Measurements from ENCODE around the gene GLRA1.

GLRA1 gene

DNA sequence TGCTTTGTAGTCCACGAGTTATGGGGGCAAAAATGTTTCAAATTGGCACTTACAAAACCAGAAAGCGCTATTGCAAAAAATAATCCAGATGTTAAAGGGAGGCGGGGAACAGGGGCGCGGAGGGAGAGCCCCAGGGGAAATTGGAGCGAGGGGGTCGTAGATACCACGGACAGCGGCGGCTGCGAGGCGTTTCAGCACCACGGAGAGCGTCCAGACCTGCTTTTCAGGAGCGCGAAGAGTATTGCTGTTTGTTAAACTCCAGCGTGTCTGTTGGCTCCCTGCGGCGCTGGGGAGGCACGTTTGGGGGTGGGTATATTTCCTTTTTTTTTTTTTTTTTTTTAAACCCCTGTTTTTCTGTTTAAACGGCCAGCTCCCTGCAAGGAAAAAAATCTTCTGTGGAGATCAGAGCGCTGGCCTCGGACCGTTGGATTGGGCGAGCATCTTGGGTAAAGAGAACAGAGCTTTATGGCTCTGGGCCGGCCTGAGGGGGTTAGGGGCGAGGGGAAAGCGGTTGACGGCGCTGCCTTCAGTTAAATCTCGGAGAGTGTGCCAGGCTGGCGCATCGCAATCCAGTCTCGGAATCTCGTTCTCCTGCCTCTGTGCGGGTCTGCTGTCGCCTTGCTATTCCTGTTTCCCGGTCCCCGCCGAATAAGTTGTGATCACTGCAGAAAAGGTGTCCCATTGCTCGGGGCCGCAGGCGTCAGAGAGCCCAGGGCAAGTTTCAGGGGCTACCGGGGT, at the start of gene GLRA1:
Gene GLRA1 (minus strand): TSS at position 288 of the 738 bp plus-strand sequence. CDS start 302 bp downstream, outside the sequence.
- DNase-seq (ENCODE audit: low read depth in 2 of 2): peak in 1 of 2 donors; percentile 12

DNA sequence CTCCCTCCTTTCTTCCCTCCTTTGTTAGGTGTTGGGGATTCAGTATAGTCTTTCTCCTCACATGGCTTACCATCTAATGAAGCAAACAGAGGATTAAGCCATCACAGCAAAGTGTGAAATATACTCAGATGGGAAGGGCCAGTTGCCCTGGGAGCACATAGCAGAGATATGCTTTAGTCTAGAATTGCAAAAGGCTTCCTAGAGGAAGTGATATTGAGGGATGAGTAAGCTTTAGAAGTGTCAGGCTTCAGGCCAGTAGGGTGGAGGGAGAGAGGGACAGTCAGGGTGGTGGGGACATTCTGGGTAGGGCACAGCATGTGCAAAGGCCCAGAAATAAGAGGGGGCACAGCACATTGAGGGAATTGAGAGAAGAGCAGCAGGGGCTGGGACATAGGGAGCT, 46.2 kb upstream of the GLRA1 start:
- no peak for DNase-seq (ENCODE audit: low read depth in 2 of 2)

DNA sequence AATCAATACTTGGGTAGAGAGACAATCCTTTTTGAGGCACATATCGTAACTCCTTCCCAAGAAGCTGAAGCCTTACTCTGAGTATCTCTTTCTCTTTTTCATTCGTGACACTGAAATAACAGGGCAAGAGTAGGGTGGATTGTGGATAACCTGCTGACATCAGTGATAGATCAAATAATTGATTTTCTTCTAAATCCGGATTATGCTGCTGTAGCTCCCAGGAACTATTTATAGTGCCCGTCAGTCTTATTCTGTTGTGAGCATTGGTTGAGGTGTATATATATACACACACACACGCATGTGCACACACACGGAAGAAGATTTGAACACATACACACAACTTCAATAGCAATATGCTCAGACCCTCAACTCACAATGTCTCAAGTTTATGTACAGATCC, 43.2 kb upstream of the GLRA1 start:
- DNase-seq (ENCODE audit: low read depth in 2 of 2): no peak

DNA sequence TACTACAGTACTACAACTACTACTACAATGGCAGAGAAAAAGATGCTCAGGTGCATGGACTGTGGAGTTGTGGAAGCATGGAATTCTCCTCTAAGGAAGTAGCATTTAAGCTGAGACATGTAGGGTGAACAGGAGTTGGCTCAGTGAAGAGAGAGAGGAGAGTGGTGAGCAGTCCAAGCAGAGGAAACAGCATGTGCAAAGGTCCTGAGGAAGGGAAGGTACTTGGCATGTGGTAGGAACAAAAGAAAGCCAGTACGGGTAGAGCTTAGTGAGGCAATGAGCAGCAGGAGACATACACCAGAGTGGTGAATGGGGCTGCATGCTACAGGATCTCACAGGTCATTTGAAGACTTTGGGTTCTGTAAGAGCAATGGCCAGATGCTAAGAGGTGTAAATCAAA, 41.4 kb upstream of the GLRA1 start:
- no peak for DNase-seq (ENCODE audit: low read depth in 2 of 2)

DNA sequence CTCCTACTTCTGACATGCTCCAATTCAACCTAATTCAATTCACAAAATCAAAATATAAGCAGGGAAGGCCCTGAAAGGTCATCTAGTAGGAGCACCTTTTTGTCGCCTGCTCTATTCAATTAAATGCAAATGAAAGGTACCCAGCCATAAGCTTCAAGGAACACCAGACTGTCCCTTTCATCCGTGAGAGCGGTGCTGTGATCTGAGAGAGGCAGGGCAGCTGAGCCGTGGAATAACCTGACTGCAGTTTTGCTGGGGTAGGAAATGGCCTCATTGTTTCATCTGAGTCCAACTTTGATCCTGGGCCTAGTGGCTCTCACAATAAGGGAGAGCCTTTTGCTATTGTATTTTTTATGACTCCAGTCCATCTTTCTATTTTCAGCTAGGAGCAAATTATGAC, 39.8 kb upstream of the GLRA1 start:
- DNase-seq (ENCODE audit: low read depth in 2 of 2): no peak

DNA sequence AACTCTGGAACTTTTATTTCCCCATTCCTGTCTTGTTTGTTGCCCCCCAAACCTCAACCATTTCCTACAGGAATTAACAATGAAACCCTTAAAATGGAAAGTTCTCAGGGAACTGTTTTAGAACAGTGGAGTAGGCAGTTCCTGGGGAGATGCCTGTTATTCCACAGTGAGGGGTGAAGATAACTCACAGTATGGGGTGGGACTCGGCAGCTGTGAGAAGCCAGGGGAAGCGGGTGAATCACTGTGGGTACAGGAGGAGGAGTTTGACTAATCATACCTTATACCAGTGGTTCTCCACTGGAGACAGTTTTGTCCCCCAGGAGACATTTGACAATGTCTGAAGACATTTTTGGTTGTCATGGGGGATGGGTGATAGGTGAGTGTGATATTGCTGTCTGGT, 36.9 kb upstream of the GLRA1 start:
- no peak for DNase-seq (ENCODE audit: low read depth in 2 of 2)

DNA sequence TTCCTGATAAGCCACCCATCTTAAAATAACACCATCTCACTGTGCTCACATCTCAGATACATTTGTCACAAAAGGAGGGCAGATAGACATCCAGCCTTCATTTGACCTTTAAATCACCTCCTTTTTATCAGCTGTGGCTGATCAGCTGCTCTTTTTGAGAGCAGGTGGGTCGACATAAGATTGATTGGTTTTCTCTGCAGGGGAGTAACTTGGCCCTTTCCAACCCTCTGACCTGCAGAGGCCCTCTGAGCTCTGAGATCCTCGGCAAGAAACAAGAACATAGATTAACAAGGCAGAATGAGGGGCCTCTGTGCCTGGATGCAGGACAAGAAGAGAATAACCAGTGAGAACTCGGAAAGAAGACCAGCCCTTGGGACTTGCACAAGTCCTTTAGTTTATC, 33.5 kb upstream of the GLRA1 start:
- DNase-seq (ENCODE audit: low read depth in 2 of 2): no peak

DNA sequence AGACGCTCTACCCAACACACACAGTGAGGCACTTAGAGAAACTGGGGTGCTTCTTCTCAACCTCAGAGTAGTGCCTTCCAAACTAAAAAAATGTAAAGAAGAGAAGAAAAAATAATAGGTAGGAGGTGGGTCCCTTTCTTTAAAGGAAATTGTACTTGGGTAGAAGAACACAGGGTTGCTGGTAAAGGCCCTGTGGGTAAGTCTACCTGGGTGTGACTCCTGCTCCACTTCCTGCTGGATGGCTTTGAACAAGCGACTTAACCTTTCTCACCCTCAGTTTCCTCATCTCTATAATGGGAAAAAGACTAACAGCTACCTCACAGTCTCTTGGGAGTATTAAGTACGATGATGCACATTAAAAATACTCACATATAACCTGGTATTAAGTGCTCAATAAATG, 32.1 kb upstream of the GLRA1 start:
- DNase-seq (ENCODE audit: low read depth in 2 of 2): no peak

DNA sequence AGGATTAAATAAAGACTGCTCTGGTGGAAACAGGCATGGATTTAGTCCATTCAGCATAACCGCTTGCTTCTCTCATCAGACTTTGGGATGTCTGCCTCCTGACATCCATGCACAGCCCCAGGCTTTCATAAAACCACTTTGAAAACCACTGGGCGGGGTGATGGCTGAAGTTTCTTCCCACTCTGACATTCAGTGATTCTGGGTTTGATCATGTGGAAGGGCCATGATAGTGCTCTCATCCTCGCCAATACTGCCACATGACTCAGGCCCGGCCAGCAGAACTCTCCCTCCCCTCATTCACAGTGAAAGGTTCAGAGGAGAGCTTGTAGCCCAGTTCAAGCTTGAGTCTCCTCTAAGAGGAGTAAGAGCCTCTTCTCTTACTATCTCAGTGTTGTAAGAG, 29.6 kb upstream of the GLRA1 start:
- no peak for DNase-seq (ENCODE audit: low read depth in 2 of 2)

DNA sequence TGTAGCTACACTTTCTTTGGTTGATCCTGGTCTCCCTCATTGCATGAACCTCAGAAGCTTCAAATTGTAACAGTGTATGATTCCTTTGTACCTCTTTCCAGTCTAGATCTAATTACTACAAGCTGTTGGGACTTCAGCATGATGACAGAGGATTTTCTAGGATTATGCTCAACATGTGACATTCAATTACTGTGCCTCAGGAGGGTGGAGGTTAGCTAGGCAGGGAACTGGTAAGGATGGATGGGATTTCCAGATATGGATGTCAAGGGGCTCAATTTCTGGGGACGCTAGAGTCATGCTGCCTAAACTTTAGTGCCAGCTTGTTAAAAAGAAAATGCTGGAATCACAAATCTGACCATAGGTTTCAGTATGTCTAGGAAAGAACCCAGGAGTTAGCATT, 29.2 kb upstream of the GLRA1 start:
- DNase-seq (ENCODE audit: low read depth in 2 of 2): no peak

DNA sequence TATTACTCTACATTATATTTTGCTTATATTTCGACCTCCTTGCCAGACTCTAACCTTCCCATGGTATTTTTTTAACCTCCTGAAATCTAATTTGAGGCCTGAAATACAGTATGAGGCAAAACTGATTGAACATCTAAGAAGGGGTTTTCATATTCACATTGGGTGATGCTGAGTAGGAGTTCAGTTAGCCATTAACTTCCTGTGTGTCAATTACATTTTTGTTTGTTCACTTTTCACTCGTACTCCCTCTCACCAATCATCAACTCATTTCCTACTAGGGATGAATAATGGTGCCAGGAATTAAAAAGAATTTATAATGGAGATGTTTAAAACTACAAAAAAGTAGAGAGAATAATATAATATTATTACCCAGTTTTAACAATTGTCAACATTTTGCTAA, 27.6 kb upstream of the GLRA1 start:
- DNase-seq (ENCODE audit: low read depth in 2 of 2): no peak

DNA sequence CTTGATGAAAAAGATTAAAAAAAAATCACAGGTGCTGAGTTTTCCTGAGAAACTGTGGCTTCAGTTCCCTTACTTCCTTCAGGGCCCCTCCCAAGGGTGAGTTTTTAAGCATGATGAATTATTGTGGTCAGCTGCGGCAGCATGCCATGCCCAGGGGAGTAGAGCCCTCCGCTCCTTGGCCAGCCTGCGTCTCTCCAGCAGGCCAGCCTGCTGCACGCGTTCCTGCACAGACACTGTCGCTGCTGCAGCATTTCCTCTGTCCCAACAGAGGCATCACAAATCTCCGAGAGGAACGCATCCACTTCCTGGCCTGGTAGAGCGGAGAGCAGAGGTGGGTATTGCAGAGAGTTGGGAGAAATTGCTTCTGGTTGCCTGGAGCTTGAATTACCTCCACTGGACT, 26.1 kb upstream of the GLRA1 start:
- no peak for DNase-seq (ENCODE audit: low read depth in 2 of 2)

DNA sequence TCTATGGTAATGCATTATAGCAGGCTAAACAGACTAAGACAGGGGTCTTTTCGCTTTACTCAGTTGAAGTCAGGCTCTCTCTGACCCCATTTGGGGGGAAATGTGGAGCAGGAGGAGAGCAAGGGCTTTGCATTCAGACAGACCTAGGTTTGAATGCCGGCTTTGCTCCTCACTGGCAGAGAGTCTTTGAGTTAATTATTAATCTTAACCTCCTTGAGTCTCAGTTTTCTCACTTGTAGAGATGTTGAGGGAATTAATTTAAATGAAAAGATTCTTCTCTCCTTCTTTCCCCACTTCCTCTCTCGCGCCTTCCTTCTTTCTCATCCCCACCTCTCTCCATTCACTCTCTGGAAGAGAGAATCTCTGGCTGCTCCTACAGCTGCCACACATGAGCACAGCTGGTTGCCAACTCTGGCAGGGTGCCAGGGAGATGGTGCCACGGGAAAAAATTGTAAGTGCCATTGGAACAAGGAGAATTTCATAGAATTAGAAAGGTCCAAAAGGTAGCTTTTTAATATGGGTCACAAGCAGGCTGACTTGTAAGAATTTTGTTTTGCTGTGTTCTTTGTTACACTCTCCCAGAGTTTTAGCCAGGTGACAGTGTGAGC, 25.2 kb upstream of the GLRA1 start:
- no peak for DNase-seq (ENCODE audit: low read depth in 2 of 2)

DNA sequence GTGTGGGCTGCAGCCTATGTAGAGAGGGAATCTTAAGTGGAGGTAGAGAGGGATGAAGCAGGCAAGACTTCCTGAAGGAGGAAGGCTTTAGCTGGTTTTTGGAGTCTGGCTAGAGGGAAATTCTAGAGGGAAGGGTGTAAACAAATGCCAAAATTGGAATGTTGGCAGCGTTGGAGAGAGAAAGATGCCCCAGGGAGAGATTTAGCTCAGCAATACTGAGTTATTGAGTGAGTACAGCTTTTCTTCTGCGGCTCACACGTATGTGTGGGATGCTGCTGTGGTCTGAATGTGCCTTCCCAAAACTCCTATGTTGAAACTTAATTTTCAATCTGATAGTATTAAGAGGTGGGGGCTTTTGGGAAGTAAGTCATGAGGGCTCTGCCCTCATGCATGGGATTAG, 24.5 kb upstream of the GLRA1 start:
- no peak for DNase-seq (ENCODE audit: low read depth in 2 of 2)

DNA sequence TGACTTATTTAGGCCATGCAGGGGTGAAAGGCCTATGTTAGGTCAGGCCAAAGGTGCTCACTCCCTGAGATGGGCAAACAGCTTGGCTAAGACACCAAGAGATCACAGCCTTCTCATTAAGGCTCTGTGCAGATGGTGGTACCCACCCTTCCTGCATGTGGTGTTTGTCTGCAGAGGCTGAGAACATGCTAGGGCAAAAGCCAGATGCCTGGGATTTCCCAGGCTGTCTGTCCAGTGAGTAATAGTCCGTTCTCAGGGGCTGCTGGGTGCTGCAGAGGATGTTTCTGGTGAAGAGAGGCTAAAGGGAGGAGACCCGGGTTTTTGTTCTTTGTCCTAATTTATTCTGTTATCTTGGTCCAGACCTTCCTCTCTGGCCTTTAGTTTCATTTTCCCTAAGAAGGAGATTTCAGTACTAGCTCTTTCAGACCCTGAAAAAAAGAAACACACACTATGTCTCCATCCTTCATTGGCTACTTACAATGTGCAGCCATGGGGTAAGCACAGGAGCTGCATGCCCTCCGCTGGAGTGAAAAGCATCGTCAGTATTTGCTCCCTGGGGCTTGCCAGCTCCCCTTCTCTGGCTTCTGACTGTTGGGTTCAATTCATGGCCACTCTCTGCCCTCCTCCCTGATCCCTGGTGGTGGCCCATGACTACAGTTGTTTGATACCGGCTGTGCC, 23.4 kb upstream of the GLRA1 start:
- DNase-seq (ENCODE audit: low read depth in 2 of 2): no peak

DNA sequence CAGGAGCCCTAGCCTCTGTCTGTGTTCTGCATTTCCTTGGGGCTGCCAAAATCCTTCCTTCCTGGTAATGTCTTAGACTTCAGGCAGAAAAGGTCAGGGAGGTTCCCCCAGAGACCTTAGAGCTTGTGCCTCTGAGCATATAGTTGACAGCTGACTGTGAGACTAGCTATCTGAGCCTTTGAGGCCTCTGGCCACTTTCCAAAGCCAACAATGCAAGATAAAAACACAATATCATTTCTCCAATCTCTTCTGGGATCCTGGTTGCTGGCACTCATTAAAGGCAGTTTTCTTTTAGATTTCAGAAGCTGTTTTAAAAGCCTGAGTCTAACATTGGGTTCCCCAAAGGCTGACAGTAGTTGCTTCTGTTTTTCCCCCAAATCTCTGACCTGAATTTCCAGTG, 13.2 kb upstream of the GLRA1 start:
- DNase-seq (ENCODE audit: low read depth in 2 of 2): no peak

DNA sequence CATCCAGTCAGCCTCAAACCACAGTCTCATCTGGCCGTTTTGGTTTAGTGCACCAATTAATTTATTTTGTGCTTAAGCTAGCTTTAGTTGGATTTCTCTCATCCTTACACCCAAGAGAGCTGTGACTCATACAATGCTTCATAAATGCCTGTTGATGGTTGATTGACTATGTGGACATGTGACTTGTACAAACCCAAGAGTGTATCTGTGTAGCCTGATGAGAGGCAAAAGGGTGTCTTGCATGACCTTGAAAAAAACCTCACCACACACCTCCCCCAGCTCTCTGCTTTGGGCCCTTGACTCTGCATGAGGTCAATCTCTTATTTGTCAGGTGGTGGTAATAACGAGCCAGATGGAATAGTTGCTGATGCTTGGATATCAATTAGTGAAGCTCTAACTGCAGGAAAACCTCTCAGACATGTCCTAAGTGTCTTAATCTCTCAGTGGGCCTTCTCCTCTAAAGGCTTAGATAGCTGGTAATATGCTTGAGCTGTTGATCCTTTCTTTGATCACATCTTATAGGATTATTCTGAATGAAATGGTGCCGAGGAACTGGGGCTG, 10.6 kb upstream of the GLRA1 start:
- no peak for DNase-seq (ENCODE audit: low read depth in 2 of 2)

DNA sequence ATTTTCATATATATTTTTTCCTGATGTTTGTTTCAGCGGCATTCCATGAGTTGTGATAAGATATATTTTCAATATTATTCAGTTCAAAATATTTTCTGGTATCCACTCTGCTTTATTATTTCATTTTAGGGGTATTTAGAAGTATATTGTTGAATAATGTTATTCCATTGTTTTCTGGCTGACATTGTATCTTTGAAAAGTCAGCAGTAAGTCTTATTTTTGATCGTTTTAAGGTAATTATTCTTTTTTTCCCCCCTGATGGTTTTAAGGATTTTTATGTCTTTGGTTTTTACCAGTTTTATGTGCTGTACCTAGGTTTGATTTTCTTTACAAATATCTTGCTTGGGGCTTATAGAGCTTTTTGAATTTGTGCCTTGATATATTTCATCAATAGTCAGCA, 6.6 kb upstream of the GLRA1 start:
- DNase-seq (ENCODE audit: low read depth in 2 of 2): no peak

DNA sequence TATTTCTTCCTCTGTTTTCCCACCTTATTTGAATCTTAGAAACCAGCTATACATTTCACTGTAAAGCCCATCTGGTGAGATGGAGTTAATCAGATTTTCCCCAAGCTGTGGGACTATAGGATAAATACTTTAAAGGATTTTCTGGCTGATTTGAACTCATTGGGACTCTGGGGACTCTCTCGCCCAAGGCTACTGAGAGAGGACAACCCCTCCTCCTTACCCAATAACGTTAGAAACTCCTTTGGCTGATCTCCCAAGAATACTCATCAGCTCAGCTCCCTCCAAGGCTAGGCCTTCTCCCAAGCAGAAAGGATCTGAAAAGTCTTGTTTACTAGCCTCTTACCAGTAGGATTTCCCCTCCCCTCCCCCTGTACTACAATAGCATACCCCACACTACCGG, 1.5 kb upstream of the GLRA1 start:
- no peak for DNase-seq (ENCODE audit: low read depth in 2 of 2)

DNA sequence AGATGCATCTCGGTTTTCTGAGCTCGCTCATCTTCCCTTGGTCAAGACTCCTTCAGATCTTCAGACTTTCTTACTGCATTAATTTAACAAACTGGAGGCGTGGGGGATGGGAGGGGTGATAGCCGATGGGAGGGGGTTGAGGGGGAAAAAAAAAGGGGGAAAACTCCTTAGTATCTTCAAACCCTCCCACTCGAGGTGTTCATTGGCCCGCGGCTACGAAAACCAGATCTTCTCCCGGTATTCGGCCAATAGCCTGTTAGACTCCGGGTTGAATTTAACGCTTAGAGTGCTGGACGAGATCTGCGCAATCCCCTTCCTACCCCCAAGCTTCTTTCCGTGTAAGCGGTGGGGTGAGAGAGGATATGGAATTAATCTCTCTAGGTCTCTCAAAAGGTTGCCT, 689 bp upstream of the GLRA1 start:
- no peak for DNase-seq (ENCODE audit: low read depth in 2 of 2)

DNA sequence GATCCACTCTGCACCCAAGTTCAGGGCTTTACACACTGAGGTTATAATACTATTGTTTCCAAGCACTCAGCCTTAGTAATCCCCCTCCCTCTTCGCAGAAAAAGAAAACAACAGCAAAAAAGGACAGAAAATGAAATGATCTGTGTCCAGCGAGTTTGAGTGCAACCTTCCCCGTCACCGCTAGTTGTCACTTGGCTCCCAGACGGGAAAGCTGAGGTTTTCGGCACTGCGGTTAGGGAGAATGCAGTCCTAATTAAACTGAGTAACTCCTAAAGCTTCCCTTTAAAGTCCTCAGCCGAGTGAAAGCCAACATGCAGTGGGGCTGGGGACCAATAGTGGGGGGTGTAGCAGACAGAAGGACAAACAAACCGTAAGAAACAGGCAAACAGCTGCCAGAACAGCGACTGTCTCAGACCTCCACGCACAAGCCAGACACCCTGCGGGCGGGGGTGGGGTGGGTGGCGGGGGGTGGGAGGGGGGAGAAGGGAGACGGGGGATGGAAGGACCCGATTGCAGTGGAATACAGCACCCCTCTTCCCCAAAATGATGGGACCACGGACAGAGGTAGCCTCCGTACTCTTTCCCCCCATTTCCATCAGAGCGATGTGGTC, 680 bp downstream of the GLRA1 start:
- no peak for DNase-seq (ENCODE audit: low read depth in 2 of 2)

DNA sequence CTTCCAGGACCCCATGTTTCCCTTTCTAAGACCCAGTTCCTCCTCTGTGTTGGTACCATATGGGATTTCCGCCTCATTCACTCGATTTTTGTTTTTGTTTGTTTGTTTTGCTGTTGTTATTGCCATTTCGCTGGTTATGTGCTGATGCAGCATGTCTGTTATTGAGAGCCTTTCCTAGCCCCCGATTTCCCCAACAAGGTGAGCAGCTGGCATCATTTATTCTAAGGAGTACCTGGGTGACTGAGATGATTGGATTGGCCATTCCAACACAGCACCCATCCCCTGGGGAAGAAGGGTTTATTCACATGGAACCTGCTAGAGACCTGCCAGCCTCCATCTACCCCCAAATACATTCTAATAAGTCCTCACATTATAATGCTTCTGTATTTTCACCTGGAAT, 2.7 kb downstream of the GLRA1 start:
- DNase-seq (ENCODE audit: low read depth in 2 of 2): no peak

DNA sequence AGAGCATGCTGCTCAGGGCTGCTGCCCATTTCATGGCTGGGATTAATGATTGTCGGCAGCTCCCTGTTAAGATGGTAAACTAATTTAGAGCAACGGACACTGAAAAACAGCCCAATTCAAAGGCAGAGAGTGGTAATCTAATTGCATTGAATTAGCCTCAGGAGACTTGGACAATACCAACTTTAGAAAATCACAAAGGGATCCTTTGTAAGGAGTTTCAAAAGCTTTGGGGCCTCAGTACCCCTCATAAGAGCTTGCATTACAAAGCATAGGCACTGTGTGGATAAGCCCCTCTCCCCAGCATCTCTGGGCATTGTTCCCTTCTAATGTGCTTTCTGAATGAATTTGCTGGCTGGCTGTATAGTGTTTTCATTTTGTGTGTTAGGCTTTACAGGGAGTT, 6.7 kb downstream of the GLRA1 start:
- DNase-seq (ENCODE audit: low read depth in 2 of 2): no peak
